Stimulated activated CD4-positive, alpha-beta T cell treated with anti-CD3 and anti-CD28 coated beads, Interleukin-2, amount 100 ng/mL, for 24 hours (primary cell): Measurements from ENCODE around the gene TMEM204.

ENCODE experiments used
- DNase-seq, 2 donors: peaks; one replicate each; pipeline ENCODE4 v3.0.0-alpha.2; 2020

TMEM204 gene

GRCh38 chr16:1524366-1524765 is 9.1 kb upstream of the TMEM204 start:
- DNase-seq, result no peak

- DNase-seq, result no peak
Observed at GRCh38 chr16:1525871-1526607, 7.4 kb upstream of the TMEM204 start.

- peak; percentile 34 to 41 for DNase-seq
Observed at GRCh38 chr16:1526608-1527555, 6.6 kb upstream of the TMEM204 start.

GRCh38 chr16:1527836-1528811 is 5.3 kb upstream of the TMEM204 start:
- DNase-seq, result no peak

GRCh38 chr16:1528921-1529537 is 4.4 kb upstream of the TMEM204 start:
- DNase-seq, result no peak

- DNase-seq, result no peak
Observed at GRCh38 chr16:1530349-1530882, 3.0 kb upstream of the TMEM204 start.

GRCh38 chr16:1530883-1531637 is 2.4 kb upstream of the TMEM204 start:
- DNase-seq, result no peak

- DNase-seq, result no peak
Observed at GRCh38 chr16:1531638-1531910, 1.9 kb upstream of the TMEM204 start.

GRCh38 chr16:1532081-1532760 is 1.2 kb upstream of the TMEM204 start:
- no peak for DNase-seq

GRCh38 chr16:1532771-1533170 is 695 bp upstream of the TMEM204 start:
- no peak for DNase-seq

GRCh38 chr16:1534021-1535020 is 855 bp downstream of the TMEM204 start:
- DNase-seq, result peak; percentile 39 to 53

GRCh38 chr16:1535391-1536291 is 2.2 kb downstream of the TMEM204 start:
- peak; percentile 39 to 48 for DNase-seq

GRCh38 chr16:1536601-1537000 is 3.1 kb downstream of the TMEM204 start:
- no peak for DNase-seq

GRCh38 chr16:1537138-1537577 is 3.7 kb downstream of the TMEM204 start:
- DNase-seq, result no peak

- peak; percentile 51 for DNase-seq
Observed at GRCh38 chr16:1537763-1538289, 4.4 kb downstream of the TMEM204 start.

- peak in 1 of 2 donors; percentile 44 for DNase-seq
Observed at GRCh38 chr16:1538804-1539520, 5.5 kb downstream of the TMEM204 start.
